ENCODE data around the gene PRKAB1.
A peak's percentile ranks its signal among the peaks of the same experiment; 100 is the strongest.

PRKAB1 gene

DNA sequence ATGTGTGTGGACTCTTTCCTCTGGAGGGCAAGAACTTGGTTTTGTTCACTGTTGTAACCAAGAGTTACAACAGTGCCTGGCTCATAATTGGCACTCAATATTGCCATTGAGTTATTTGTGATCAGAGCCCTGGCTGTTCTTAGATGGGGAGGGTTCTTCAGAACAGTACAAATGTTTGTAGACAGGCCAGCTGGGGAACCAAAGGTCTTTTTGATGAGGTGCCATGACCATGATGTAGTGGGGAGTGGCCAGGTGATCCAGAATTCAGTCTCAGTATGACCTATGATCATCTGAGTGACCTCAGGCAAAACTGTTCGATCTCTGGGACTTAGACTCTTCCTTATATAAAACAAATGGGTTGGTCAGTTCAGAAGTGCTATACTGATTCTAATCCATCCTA lies 3.3 kb upstream of the PRKAB1 start:
- DNase-seq: no peak

- no peak for DNase-seq
These were observed 2.6 kb upstream of the PRKAB1 start for GRCh38 chr12:119665164-119665929.

- DNase-seq: no peak
These were observed 1.6 kb upstream of the PRKAB1 start for GRCh38 chr12:119666226-119666795.

DNA sequence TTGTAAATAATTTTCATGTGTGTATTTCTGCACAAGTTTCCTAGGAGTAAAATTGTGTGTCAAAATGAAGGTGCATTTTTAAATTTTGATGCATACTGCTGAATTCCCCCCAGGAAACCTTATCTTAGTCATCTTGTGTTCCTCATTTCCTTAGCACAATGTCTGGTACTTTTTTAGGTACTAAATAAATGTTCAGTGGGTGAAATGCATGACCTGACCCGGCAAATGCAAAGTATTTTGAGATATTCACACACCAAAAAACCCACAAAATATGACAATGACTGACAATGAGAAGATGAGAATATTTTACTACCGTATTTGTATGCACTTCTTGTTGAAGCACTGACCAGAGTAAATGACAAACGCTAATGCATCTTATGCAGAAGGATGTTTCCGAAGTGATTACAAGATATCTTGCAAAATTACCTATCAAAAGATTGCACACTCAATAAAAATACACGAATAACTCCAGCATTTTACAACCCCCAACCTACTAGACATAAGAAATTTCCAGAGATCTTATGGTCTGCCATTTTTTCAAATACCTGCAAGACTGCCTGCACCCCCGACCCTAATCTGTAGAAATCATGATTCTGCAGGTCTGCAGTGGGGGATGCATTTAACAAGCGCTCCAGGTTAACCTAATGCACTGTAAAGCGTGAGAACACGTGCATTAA lies 895 bp upstream of the PRKAB1 start:
- peak in 1 of 2 experiments; percentile 56 for DNase-seq

DNA sequence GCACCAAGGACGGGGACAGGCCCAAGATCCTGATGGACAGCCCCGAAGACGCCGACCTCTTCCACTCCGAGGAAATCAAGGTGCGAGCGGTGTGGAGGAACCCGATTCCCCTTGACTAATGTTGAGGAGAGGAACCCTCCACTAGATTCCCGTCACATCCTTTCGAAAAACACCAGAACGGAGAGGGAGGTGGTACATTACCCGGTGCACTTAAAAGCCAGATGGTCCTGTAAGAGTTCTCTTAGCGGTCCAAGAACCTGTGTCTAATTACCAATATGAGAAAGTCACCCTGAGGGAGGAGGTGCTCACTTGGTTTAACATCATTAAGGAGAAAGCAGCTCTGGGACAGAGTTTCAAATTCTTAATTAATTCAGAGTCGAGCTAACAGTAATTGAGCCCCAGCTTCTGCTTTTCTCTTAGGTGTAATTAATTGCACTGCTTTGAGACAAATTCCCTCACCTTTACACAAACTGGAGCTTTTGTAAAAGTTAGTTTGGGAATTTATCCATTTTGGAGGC lies 450 bp downstream of the PRKAB1 start:
- no peak for DNase-seq

GRCh38 chr12:119669744-119670472 lies 2.0 kb downstream of the PRKAB1 start:
- no peak for DNase-seq

GRCh38 chr12:119671070-119671469 lies 3.1 kb downstream of the PRKAB1 start:
- no peak for DNase-seq

DNA sequence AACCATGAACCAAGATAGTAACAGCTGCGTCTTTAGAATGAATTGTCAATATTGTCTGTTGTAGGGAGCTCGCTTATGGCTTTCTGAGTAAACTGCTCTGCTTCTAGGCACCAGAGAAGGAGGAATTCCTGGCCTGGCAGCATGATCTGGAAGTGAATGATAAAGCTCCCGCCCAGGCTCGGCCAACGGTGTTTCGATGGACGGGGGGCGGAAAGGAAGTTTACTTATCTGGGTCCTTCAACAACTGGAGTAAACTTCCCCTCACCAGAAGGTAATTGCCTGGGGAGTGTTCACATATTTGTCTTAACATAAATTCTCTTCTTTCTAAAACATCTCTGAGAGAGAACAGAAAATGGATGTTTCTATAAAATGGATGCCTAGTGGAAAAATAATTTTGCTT lies 4.3 kb downstream of the PRKAB1 start:
- no peak for DNase-seq

- no peak for DNase-seq
These were observed 5.7 kb downstream of the PRKAB1 start for GRCh38 chr12:119673634-119674033.

DNA sequence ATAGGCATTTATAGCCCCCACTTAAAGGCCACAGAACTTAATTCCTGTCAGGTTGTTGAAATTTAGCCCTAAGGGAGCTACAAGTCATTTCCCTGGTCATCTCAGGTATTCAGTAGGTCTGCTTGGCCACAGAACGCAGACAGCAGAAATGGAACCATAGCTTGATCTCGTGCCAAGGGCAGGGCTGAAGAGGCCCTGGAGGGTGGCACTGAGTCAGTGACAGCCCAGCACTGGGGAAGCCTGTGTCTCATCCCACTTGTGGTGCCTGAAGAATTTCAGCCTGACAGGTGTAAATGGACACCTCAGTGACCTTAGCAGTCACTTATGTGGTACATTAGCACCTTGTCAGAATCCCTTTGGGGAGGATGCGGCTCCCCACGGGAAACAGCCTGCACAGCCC lies 6.6 kb downstream of the PRKAB1 start:
- no peak for DNase-seq

- no peak for DNase-seq
These were observed 8.1 kb downstream of the PRKAB1 start for GRCh38 chr12:119676022-119676421.

DNA sequence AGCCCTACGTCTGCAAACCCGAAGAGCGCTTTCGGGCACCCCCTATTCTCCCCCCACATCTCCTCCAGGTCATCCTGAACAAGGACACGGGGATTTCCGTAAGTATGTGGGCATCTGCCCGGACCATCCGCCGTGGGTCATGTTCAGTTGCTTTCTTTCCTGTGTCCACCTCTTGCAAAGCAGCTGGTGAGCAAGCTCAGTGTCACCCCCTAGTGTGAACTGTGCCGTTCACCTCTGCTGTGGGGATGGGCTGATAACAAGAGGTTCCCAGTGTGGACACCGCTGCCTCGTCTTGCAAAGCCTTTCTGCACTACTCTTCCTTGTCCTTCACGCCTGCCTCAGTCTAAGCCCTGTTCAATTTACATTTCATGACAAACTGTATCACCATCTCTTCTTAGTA lies 8.6 kb downstream of the PRKAB1 start:
- DNase-seq: no peak

DNA sequence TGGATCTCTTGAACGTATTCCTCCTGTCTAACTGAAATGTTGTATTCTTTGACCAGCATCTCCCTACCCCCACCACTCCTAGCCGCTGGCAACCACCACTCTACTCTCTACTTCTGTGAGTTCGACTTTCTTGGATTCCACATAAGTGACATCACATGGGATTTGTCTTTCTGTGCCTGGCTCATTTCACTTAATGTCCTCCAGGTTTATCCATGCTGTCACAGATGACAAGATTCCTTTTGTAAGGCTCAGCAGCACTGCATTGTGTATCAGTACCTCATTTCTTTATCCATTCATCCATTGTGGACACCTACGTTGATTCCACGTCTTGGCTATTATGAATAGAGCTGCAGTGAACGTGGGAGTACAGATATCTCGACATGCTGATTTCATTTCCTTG lies 10.5 kb downstream of the PRKAB1 start:
- DNase-seq: no peak

GRCh38 chr12:119679081-119679480 lies 11.1 kb downstream of the PRKAB1 start:
- DNase-seq: no peak

DNA sequence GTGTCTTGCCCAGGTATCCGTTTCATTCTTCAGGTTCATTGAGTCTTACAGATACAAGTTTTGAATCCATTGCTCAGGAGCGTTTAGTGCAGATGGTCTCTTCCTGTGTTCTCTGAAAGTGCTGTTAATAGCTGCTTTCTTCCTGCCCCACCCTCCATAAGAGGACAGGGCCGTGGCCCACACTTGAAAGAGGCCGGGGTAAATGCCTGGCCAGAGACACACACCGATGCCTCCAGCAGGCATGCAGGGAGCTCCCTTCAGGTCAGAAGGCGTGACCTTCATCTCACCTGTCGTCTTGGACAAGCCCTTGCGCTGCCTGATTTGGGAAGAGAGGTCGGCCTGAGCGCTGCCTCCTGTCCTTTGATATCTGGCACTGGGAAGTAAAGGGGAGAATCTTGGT lies 11.6 kb downstream of the PRKAB1 start:
- DNase-seq: no peak

GRCh38 chr12:119681111-119681510 lies 13.2 kb downstream of the PRKAB1 start:
- DNase-seq: no peak

DNA sequence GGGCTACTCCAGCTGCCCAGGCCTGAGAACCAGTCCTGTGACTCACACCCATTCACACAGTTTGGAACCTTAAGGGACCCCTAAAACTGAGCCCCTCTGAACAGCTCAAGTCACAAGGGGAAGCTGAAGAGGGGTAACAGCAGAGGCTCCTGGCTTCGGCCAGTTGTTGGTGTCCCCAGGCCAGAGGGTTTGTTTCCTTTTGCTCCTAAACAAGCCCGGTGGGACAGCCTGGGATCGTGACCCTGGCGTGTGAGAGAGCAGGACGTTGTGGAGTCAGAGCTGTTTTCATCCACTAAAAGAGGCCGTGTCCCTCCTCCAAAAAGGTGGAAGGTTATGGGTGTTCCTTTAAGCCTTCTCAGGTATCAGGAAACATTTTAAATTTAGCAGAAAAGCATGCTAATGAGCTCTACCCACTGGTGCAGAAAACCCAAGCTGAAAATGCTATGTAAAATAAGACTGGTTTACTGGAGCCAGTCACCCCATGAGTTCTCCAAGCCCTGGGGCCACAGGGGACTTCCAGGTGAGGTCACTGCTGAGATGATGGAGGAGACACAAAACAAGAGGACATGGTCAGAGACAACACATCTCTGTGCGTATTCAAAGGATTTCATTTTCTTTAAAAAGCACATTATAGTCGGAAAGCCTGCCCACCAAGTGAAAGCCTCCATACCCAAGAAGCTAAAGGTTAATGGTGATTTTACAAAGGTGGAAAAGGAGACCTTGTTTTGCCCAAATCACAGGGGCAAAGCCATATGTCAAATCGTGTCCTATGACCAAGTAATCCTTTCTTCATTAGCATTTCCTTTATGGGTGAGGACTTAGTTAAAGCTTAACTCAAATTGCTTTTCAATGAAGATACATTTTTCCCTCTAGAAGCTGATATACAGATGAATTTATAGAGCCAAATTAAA lies 14.1 kb downstream of the PRKAB1 start:
- no peak for DNase-seq

DNA sequence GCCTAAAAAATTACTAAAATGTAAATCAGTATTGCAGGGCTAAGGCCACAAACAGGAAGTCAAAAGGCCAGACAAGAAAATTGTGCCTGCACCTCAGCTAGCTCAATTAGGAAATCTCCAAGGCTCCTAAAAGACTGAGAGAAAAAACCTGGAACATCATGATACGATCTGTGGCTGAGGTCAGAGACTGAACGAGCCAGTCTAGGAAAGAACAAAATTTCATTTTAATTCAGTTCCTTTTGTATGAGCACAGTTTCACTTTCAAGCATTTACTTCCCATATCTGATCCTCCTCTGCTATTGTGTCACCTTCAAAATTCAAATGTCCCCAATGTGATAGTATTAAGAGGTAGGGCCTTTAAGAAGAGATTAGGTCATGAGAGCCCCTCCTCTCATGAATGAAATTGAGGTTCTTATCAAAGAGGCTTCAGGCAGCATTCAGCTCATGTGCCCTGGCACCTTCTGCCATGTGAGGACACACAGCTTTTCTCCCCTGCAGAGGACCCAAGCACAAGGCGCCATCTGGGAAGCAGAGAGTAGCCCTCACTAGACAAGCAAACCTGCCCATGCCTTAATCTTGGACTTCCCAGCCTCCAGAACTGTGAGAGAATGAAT lies 14.8 kb downstream of the PRKAB1 start:
- DNase-seq: no peak

- no peak for DNase-seq
These were observed 15.5 kb downstream of the PRKAB1 start for GRCh38 chr12:119683413-119683812.

DNA sequence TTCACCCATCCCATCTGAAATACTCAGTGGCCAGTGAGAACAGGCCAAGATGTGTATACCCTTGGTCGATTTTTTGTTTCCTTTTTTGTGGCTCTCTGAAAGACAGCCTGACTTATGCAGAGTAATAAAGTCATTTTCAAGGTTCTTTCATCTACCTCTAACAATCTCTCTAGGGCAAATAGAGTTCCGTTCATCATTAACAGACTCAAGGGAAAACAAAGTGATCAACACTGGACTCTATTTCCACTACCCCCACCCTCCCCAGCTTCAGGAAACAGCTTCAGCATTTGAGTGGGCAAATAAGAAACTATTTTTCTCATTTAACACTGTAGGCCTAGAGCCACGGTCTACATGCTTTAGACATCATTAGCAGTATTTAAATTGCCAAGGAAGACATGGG lies 15.9 kb downstream of the PRKAB1 start:
- no peak for DNase-seq

DNA sequence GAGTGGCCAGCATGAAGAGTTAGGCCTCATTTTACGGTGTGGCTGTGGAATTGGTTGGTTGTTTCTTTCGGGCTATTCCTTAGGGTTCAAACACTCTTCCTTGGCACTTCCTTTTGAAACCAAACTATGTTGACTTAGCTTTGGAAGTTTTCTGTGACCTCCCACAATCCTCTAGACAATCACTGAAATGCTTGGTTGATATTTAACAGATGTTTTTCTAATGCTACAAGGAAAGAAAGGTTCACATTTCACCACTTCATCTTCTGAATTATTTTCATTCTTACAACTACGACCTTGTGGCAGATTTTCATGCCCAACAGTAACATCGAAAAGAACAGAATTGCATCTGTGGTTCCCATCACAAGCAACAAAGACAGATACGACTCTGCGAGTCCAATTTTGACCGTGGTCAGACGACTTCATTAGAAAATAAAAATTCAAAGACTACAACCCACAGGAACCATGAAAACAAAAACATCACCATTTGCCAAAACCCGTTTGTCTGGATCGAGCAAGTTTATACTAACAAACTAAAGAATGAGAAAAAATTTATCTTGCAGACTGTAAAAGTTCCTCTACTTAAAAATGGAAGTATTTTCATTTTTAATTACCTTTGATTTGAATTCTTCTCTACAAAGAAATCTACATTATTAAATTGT lies 16.9 kb downstream of the PRKAB1 start:
- no peak for DNase-seq
